Activated B cell treated with CpG ODN at 0.5 μM for 24 hours (primary cell): Measurements from ENCODE around the gene AMIGO3. TPM values are rescaled to one million over a fixed set of nuclear protein-coding genes. Genes with fewer than 3 reads are reported as not detected.

Experiments used
- ATAC-seq: fragments of 200-7000 bp; cut with Tn5 transposase; one replicate; pipeline ENCODE4 v1.10.0; 2021; ENCODE audit warnings: low read depth, mild to moderate bottlenecking, moderate library complexity
- CTCF ChIA-PET: fragments of 350-600 bp; sonication (Branson Sonifier 250); formaldehyde crosslinking; loops from one replicate; lab custom pipeline; 2021; ENCODE audit warnings: antibody characterized with exemption; lab: Charles Lee
- POLR2A ChIA-PET: fragments of 350-600 bp; sonication (Branson Sonifier 250); formaldehyde crosslinking; loops from one replicate; lab custom pipeline; 2021; ENCODE audit warnings: antibody characterized with exemption; lab: Charles Lee
- DNase-seq: peaks from one replicate; pipeline ENCODE4 v3.0.0; 2022
- H3K27ac Mint-ChIP-seq: one replicate; pipeline ENCODE4 v1.8.0; 2020; ENCODE audit warnings: mixed read lengths
- H3K27me3 Mint-ChIP-seq: one replicate; pipeline ENCODE4 v1.8.0; 2021; ENCODE audit warnings: mixed read lengths
- H3K36me3 Mint-ChIP-seq: one replicate; pipeline ENCODE4 v1.8.0; 2021; ENCODE audit warnings: low read depth, mixed read lengths
- H3K4me1 Mint-ChIP-seq: one replicate; pipeline ENCODE4 v1.8.0; 2021; ENCODE audit warnings: mixed read lengths
- H3K4me3 Mint-ChIP-seq: one replicate; pipeline ENCODE4 v1.8.0; 2020; ENCODE audit warnings: mild to moderate bottlenecking, mixed read lengths
- H3K9me3 Mint-ChIP-seq: one replicate; pipeline ENCODE4 v1.8.0; 2020; ENCODE audit warnings: mixed read lengths
- CTCF ChIP-seq: fragments of 200-600 bp; IDR thresholded peaks from one replicate; pipeline ENCODE4 v1.8.0; 2022; ENCODE audit warnings: antibody characterized with exemption, mild to moderate bottlenecking
- intact Hi-C: fragments of 100-400 bp; cut with micrococcal nuclease; formaldehyde crosslinking; loops from one replicate; pipeline ENCODE4 v1.15.1; 2024
- total RNA-seq: library from RNA; stranded (reverse); gene quantifications from 2 replicates; pipeline ENCODE4 v1.2.3, GENCODE V29; 2022

AMIGO3 gene
- total RNA-seq, 1 donor from 2014 or later = not detected

GRCh38 chr3:49674497-49674983 lies 44.9 kb downstream of the AMIGO3 start:
- peak overlapping the region; percentile 50 for H3K27ac Mint-ChIP-seq
- peaks cover 43% of the 10 kb centered on the region for H3K36me3 Mint-ChIP-seq
- intact Hi-C loops = loop anchor here (1.0 to 5.0 kb wide), 10 partner anchors 15 to 1118 kb away; partner anchors contain the start of genes DAG1, HYAL3, IP6K1 and MST1
- ChIA-PET POLR2A (interaction anchor here (1.1 kb wide), 1 partner anchor 49 kb away, joined by 3 read pairs; the partner anchor contains the start of gene GMPPB), CTCF (interaction anchor here (1.8 kb wide), 1 partner anchor 135 kb away, joined by 6 read pairs; no protein-coding TSS in a partner anchor)
- no peaks in the 10 kb centered on the region for H3K9me3 Mint-ChIP-seq
- TF ChIP-seq CTCF = no peak
- DNase-seq (no peak), ATAC-seq (peak; percentile 4)
- H3K4me1 Mint-ChIP-seq = peaks cover 22% of the 10 kb centered on the region
- H3K4me3 Mint-ChIP-seq = peak overlapping the region; percentile 91
- no peaks in the 10 kb centered on the region for H3K27me3 Mint-ChIP-seq

- intact Hi-C loops = loop anchor here (1.0 to 5.0 kb wide), 12 partner anchors 15 to 1117 kb away; partner anchors contain the start of genes AMIGO3, CCDC71, DAG1 and HYAL3
- Mint-ChIP-seq H3K9me3 (no peaks in the 10 kb centered on the region), H3K4me1 (peaks cover 22% of the 10 kb centered on the region), H3K36me3 (peaks cover 36% of the 10 kb centered on the region), H3K27ac (peak within 1 kb of the TSS; percentile 98), H3K27me3 (no peaks in the 10 kb centered on the region), H3K4me3 (peak within 1 kb of the TSS; percentile 91)
- ChIA-PET POLR2A (interaction anchor here (0.6 to 1.2 kb wide), 6 partner anchors 45 to 556 kb away, joined by 3 to 10 read pairs (median 4); partner anchors contain the start of genes AMIGO3, BSN and GMPPB), CTCF (interaction anchor here (3.3 kb wide), 1 partner anchor 134 kb away, joined by 86 read pairs; no protein-coding TSS in a partner anchor)
- ATAC-seq (peak; percentile 88), DNase-seq (peak; percentile 98)
- no peak for TF ChIP-seq CTCF
Measured at GRCh38 chr3:49673715-49674496, 45.6 kb downstream of the AMIGO3 start, which contains the start of gene APEH. TSS of gene APEH (plus strand) at chr3:49674351. CDS start at chr3:49674402, 51 bp downstream.

- peaks cover 22% of the 10 kb centered on the region for H3K4me1 Mint-ChIP-seq
- ChIA-PET POLR2A (interaction anchor here (0.6 to 1.2 kb wide), 8 partner anchors 16 to 246 kb away, joined by 3 to 10 read pairs (median 4); partner anchors contain the start of genes AMIGO3, BSN, GMPPB and MST1), CTCF (interaction anchor here (3.3 kb wide), 1 partner anchor 134 kb away, joined by 86 read pairs; no protein-coding TSS in a partner anchor)
- DNase-seq (peak; percentile 20), ATAC-seq (no peak)
- H3K9me3 Mint-ChIP-seq = no peaks in the 10 kb centered on the region
- TF ChIP-seq CTCF = no peak
- peaks cover 30% of the 10 kb centered on the region for H3K36me3 Mint-ChIP-seq
- peak overlapping the region; percentile 91 for H3K4me3 Mint-ChIP-seq
- H3K27me3 Mint-ChIP-seq = no peaks in the 10 kb centered on the region
- peak overlapping the region; percentile 98 for H3K27ac Mint-ChIP-seq
- intact Hi-C loops = loop anchor here (1.0 to 5.0 kb wide), 6 partner anchors 46 to 666 kb away; partner anchors contain the start of genes AMIGO3, CCDC71, HYAL3 and NAA80
Measured at GRCh38 chr3:49673121-49673714, 46.3 kb downstream of the AMIGO3 start.

- TF ChIP-seq CTCF = no peak
- POLR2A ChIA-PET = interaction anchor here (0.6 to 1.5 kb wide), 4 partner anchors 132 to 458 kb away, joined by 4 to 17 read pairs (median 6); no protein-coding TSS in a partner anchor
- peak overlapping the region; percentile 80 for H3K27ac Mint-ChIP-seq
- CTCF ChIA-PET = interaction anchor here (0.6 to 3.3 kb wide), 5 partner anchors 31 to 332 kb away, joined by 3 to 86 read pairs (median 3); partner anchors contain the start of gene USP4
- ATAC-seq = no peak
- peak overlapping the region; percentile 76 for H3K4me3 Mint-ChIP-seq
- DNase-seq = peak; percentile 57
- H3K9me3 Mint-ChIP-seq = no peaks in the 10 kb centered on the region
- intact Hi-C loops = loop anchor here (1.0 to 5.0 kb wide), 5 partner anchors 132 to 664 kb away; partner anchors contain the start of genes HYAL3, NAA80, RHOA and TCTA
- no peaks in the 10 kb centered on the region for H3K27me3 Mint-ChIP-seq
- peaks cover 22% of the 10 kb centered on the region for H3K4me1 Mint-ChIP-seq
- peaks cover 16% of the 10 kb centered on the region for H3K36me3 Mint-ChIP-seq
Measured at GRCh38 chr3:49671291-49672288, 47.9 kb downstream of the AMIGO3 start.
